ENCODE measurements around the gene SPAAR. TPM values are rescaled to one million over a fixed set of nuclear protein-coding genes. Genes with fewer than 3 reads are reported as not detected.

The SPAAR gene
- total RNA-seq, 1 experiment from 2014 or later = not detected

GRCh38 chr9:35940458-35941407 is 31.4 kb downstream of the SPAAR start:
- no peak for DNase-seq
- Histone ChIP-seq H3K36me3 (replicated peaks; ENCODE audit: control insufficient read depth, insufficient read depth, low read length) (no peaks in the 10 kb centered on the region), H3K27me3 (ENCODE audit: control insufficient read depth, insufficient read depth, low read length) (peaks cover 8% of the 10 kb centered on the region), H3K4me3 (ENCODE audit: insufficient read depth, low read depth, low read length) (no peak overlapping the region)

- peaks cover 8% of the 10 kb centered on the region for H3K27me3 ChIP-seq (ENCODE audit: control insufficient read depth, insufficient read depth, low read length)
- DNase-seq = no peak
- H3K4me3 ChIP-seq (ENCODE audit: insufficient read depth, low read depth, low read length) = no peak overlapping the region
- no peaks in the 10 kb centered on the region for H3K36me3 ChIP-seq (replicated peaks; ENCODE audit: control insufficient read depth, insufficient read depth, low read length)
Measured at GRCh38 chr9:35942286-35942685, 33.0 kb downstream of the SPAAR start.

- Histone ChIP-seq H3K4me3 (ENCODE audit: insufficient read depth, low read depth, low read length) (no peak overlapping the region), H3K36me3 (replicated peaks; ENCODE audit: control insufficient read depth, insufficient read depth, low read length) (no peaks in the 10 kb centered on the region), H3K27me3 (ENCODE audit: control insufficient read depth, insufficient read depth, low read length) (peaks cover 8% of the 10 kb centered on the region)
- DNase-seq = no peak
Measured at GRCh38 chr9:35944173-35944572, 34.9 kb downstream of the SPAAR start.

DNA sequence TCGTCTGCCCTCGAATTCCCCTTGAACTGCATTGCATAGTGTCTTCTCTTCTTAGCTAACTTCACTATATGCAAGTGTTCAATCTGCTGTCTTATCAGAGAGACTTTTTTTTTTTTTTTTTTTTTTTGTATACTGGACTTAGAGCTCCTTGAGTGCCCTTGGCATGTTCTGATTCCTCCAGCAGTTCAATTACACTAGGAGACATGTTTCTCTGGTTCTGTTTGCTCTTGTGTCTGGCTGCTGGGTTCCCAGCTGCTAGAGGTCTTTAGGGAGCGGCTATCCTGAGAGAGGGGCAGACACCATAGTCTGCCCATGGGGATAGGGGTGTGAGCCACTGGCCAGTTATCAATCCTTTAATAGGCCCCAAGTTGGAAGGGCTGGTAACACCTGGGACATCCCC is 35.6 kb downstream of the SPAAR start:
- H3K27me3 ChIP-seq (ENCODE audit: control insufficient read depth, insufficient read depth, low read length) = peaks cover 8% of the 10 kb centered on the region
- no peaks in the 10 kb centered on the region for H3K36me3 ChIP-seq (replicated peaks; ENCODE audit: control insufficient read depth, insufficient read depth, low read length)
- no peak for DNase-seq
- no peak overlapping the region for H3K4me3 ChIP-seq (ENCODE audit: insufficient read depth, low read depth, low read length)

- no peak overlapping the region for H3K4me3 ChIP-seq (ENCODE audit: insufficient read depth, low read depth, low read length)
- H3K36me3 ChIP-seq (replicated peaks; ENCODE audit: control insufficient read depth, insufficient read depth, low read length) = no peaks in the 10 kb centered on the region
- H3K27me3 ChIP-seq (ENCODE audit: control insufficient read depth, insufficient read depth, low read length) = peaks cover 8% of the 10 kb centered on the region
- peak; percentile 77 for DNase-seq
Measured at GRCh38 chr9:35945341-35946018, 36.2 kb downstream of the SPAAR start.

DNA sequence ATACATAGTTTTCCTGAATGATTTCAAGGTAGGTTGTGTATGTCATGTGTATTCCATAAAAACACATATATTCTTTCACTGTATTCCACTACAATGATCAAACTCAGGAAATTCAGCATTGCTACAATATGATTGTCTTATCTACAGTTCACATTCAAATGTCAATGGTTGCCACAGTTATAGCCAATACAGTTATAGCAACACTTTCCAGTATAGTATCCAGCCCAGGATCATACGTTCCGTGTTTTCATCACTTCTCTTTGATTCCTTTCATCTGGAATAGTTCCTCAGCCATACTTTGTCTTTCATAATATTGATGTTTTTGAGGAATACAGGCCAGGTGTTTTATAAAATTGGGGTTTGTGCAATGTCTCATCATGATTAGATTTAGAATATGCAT is 39.2 kb downstream of the SPAAR start:
- no peaks in the 10 kb centered on the region for H3K36me3 ChIP-seq (replicated peaks; ENCODE audit: control insufficient read depth, insufficient read depth, low read length)
- H3K27me3 ChIP-seq (ENCODE audit: control insufficient read depth, insufficient read depth, low read length) = peaks cover 6% of the 10 kb centered on the region
- DNase-seq = no peak
- no peak overlapping the region for H3K4me3 ChIP-seq (ENCODE audit: insufficient read depth, low read depth, low read length)

DNA sequence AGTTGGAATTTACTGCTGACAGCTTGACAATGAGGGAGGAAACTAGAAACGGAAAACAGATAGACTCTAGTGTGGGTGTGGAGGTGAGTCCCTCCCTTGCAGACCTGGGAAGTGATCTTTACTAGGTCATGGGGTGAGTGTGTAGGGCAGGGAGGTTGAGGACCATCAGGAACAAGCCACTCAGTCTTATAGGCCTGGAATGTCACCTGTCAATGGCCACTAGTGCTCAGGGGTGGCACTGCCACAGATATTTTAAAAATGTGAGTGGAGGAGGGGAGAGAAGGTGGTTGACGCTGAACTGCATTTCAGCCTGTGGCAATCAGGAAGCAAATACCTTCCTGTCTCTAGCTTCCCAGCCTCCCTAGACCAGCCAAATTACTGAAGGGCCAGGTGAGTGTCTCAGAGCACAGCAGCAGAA is 39.6 kb downstream of the SPAAR start:
- DNase-seq = no peak
- Histone ChIP-seq H3K36me3 (replicated peaks; ENCODE audit: control insufficient read depth, insufficient read depth, low read length) (no peaks in the 10 kb centered on the region), H3K4me3 (ENCODE audit: insufficient read depth, low read depth, low read length) (no peak overlapping the region), H3K27me3 (ENCODE audit: control insufficient read depth, insufficient read depth, low read length) (peaks cover 3% of the 10 kb centered on the region)

- Histone ChIP-seq H3K4me3 (ENCODE audit: insufficient read depth, low read depth, low read length) (no peak overlapping the region), H3K36me3 (replicated peaks; ENCODE audit: control insufficient read depth, insufficient read depth, low read length) (no peaks in the 10 kb centered on the region), H3K27me3 (ENCODE audit: control insufficient read depth, insufficient read depth, low read length) (no peaks in the 10 kb centered on the region)
- no peak for DNase-seq
Measured at GRCh38 chr9:35951736-35952135, 42.4 kb downstream of the SPAAR start.

GRCh38 chr9:35952526-35953191 is 43.4 kb downstream of the SPAAR start:
- Histone ChIP-seq H3K27me3 (ENCODE audit: control insufficient read depth, insufficient read depth, low read length) (peaks cover 2% of the 10 kb centered on the region; the same call in 1 of the 2 replicates), H3K4me3 (ENCODE audit: insufficient read depth, low read depth, low read length) (no peak overlapping the region), H3K36me3 (replicated peaks; ENCODE audit: control insufficient read depth, insufficient read depth, low read length) (no peaks in the 10 kb centered on the region)
- DNase-seq = no peak

- Histone ChIP-seq H3K27me3 (ENCODE audit: control insufficient read depth, insufficient read depth, low read length) (peaks cover 2% of the 10 kb centered on the region; the same call in 1 of the 2 replicates), H3K4me3 (ENCODE audit: insufficient read depth, low read depth, low read length) (no peak overlapping the region)
Measured at GRCh38 chr9:35954942-35955546, 45.8 kb downstream of the SPAAR start.

GRCh38 chr9:35956651-35957050 is 47.4 kb downstream of the SPAAR start:
- DNase-seq = no peak
- Histone ChIP-seq H3K36me3 (replicated peaks; ENCODE audit: control insufficient read depth, insufficient read depth, low read length) (no peaks in the 10 kb centered on the region), H3K4me3 (ENCODE audit: insufficient read depth, low read depth, low read length) (no peak overlapping the region), H3K27me3 (ENCODE audit: control insufficient read depth, insufficient read depth, low read length) (peaks cover 2% of the 10 kb centered on the region; the same call in 1 of the 2 replicates)

More at GRCh38 chr9:35954942-35955546, 45.8 kb downstream of the SPAAR start:
- DNase-seq = peak; percentile 59
- no peaks in the 10 kb centered on the region for H3K36me3 ChIP-seq (replicated peaks; ENCODE audit: control insufficient read depth, insufficient read depth, low read length)

- DNase-seq = no peak
- Histone ChIP-seq H3K36me3 (replicated peaks; ENCODE audit: control insufficient read depth, insufficient read depth, low read length) (no peaks in the 10 kb centered on the region), H3K4me3 (ENCODE audit: insufficient read depth, low read depth, low read length) (no peak within 1 kb of the TSS), H3K27me3 (ENCODE audit: control insufficient read depth, insufficient read depth, low read length) (peaks cover 2% of the 10 kb centered on the region; the same call in 1 of the 2 replicates)
Measured at GRCh38 chr9:35958104-35958837, 49.0 kb downstream of the SPAAR start, which contains the start of gene OR2S2. Gene OR2S2, minus strand, starts transcription at chr9:35958154. Its CDS starts 56 bp downstream, at chr9:35958098.

DNA sequence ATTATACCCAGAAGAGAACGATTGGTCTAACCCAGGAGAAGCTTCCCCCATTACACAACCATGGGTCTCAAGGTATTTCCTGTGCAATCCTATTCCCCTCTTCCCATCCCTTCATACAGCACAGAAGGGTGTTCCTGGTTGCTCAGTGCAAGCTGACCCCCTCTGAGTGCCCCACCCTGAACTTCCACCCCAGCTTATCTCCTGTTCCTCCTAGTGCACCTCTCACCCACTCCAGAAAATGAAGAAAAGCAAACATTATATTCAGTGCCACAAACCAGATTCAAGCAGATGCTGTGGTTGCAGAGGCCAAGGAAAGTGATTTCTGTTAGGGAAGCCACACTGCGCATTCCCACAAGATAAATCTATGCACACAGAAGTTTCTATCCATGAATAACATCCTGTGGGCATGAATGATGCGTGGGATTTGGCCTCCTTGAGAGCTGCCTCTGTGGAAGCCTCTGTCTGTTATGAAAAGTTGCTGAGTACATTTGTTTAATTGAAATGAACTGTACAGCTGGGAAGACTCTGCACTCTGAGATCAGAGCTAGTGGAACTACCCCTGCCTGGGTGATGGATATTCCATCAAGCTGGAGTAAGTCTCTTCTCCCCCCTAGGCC is 50.9 kb downstream of the SPAAR start:
- Histone ChIP-seq H3K36me3 (replicated peaks; ENCODE audit: control insufficient read depth, insufficient read depth, low read length) (no peaks in the 10 kb centered on the region), H3K27me3 (ENCODE audit: control insufficient read depth, insufficient read depth, low read length) (peaks cover 2% of the 10 kb centered on the region; the same call in 1 of the 2 replicates), H3K4me3 (ENCODE audit: insufficient read depth, low read depth, low read length) (no peak overlapping the region)
- no peak for DNase-seq

Measured in H7 (cell line).